ENCODE results near the gene GNGT1. TPM values are rescaled to one million over a fixed set of nuclear protein-coding genes. Genes with fewer than 3 reads are reported as not detected.

GNGT1 gene
- not detected in 2 replicates for total RNA-seq (2014; rRNA removed)
- not detected for polyA plus RNA-seq (2012)

DNA sequence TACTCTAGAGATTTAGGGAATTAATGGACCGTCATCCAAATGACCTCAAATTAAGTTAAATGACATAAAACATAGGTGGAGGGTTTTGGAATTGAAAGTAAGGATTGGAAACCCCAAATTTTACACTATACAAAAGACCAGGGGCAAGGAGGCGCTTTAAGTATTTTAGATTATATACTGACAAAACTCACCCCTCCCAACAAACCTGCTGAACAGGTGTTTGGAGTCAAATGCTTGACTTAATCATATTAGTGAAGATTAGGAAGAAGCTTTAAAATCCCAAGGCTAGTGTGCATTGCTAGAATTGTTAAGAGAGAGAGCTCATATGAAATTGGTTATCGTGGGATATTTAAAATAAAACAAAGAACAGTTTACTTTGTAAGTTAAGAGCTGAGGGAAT lies at the start of gene GNGT1:
Gene GNGT1 (plus strand): TSS at position 301 of the 400 bp plus-strand sequence. CDS start 180 bp downstream, outside the sequence.
- DNase-seq (ENCODE audit: low read depth), result no peak

DNA sequence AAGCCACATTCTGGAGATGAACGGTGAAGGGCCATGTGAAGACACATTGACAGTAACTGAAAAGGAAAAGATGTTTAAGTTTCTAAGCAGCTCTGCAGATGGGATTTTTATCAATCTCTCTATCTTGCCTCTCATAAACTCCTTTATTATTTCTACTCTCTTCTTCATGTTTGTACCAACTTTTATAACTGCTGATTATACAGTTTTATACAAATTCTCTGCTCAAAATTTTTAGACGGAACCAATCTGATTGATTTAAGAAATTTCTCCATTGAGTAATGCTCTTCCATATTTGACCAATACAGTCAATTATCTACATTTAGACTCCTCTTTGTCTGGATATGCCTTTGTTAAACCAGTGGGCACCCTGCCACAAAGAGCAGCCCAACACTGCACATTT lies 47.5 kb upstream of the GNGT1 start:
- no peak for DNase-seq (ENCODE audit: low read depth)

DNA sequence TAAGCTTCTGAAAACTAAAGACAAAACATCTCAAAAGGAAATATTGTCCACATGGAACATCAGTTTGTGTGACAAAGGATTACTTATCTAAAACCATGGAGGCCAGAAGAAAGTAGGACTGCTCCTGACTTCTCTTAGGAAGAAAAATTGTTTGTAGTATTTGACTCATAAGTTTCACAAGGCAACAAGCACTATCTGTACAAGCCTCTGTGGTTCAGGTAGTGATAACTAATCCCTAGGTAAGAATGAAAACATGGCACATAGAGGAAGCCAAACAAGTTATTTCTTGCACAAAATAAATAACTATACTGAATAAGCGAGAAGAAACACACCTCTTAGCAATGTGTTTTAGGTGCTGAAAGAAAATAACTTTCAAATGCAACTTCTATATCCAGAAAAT lies 46.1 kb upstream of the GNGT1 start:
- DNase-seq (ENCODE audit: low read depth), result no peak

DNA sequence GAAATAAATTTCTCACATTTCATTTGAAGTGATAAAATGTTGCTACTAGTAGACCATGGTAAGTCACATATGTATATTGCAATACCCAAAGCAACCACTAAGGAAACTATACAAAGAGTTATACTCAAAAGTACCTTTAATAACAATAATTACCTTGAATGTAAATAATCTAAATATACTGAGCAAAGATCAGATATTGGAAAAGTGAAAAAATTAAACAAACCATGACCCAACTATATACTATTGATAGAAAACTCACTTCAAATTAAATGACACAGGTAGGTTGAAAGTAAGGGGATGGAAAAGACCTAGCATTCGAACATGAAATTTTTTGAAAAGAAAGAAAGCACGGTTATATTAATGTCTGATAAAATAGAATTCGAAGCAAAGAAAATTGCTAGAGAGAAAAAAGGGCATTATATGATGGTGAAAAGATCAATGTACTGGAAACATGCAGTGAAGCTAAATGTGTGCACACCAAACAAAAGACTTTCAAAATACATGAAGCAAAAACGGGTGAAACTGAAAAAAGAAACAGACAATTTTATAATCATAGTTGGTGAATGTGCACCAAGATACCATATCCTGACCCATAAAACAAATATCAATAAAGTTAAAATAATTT lies 44.9 kb upstream of the GNGT1 start:
- DNase-seq (ENCODE audit: low read depth), result no peak

DNA sequence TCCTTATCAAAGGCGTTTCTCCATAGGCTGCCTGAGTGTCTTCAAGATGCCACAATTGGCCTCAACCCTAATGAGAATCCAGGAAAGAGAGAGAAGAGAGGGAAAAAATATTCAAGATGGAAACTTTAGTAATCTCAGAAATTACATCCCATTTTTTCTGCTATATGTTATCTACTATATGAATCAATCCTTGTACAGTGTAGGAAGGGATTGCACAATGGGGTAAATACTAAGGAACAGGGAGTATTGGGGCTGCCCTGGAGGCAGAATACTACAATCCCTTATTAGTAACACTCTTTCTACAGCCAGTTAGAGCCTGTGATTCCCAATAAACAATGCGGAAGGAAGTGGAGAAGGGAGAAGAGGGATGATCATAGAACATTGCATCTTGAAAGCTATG lies 43.7 kb upstream of the GNGT1 start:
- DNase-seq (ENCODE audit: low read depth), result no peak

DNA sequence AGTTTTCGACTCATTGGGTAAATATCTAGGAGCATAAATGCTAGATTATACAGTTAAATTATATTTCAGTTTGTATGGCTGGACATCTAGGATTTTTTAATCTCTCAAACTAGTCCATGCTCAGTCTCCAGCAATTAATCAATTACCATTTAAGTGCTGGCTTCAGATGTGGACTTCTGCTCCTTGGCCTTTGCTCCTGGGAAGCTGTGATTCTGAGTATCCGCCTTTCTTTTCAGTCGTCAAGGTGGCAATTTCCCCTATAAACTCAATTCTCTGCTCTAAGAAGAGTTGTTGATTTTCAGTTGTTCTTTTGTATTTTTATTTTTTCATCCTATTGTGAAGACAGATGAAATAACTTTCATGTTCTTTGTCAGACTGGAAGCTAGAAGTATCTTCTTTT lies 39.5 kb upstream of the GNGT1 start:
- no peak for DNase-seq (ENCODE audit: low read depth)

DNA sequence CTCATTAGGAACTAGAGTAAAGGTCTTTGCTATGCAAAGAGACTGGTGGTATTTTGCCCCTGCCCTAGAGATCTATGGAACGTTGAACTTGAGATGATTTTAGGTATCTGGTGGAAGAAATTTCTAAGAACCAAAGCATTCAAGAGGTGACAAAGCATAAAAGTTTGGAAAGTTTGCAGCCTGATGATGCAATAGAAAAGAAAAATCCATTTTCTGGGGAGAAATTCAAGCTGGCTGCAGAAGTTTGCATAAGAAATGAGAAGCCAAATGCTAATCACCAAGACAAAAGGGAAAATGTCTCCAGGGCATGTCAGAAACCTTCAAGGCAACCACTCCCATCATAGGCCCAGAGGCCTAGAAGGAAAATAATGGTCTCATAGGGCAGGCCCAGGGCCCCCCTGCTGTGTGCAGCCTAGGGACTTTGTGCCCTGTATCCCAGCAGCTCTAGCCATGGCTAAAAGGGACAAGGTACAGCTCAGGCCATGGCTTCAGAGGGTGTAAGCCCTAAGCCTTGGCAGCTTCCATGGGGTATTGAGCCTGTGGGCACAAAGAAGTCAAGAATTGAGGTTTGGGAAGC lies 32.3 kb upstream of the GNGT1 start:
- no peak for DNase-seq (ENCODE audit: low read depth)

DNA sequence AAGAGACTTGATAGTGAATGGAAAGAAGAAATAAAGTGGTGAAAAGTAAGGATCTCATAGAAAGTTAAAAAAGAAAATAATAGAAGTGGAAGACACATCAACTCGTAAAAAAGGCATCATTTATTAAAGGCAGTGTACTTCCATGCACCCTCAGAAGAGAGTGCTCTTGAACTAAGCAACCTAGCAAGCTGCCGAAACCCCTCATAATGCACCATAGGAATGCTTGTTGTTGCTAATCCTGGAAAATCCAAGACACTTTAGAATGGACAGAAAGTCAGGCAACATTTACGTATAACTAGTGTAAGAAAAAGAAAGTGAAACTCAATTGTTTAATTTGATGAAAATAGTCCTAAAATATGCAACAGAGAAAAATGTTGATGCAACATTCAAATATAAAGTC lies 28.6 kb upstream of the GNGT1 start:
- DNase-seq (ENCODE audit: low read depth), result no peak

DNA sequence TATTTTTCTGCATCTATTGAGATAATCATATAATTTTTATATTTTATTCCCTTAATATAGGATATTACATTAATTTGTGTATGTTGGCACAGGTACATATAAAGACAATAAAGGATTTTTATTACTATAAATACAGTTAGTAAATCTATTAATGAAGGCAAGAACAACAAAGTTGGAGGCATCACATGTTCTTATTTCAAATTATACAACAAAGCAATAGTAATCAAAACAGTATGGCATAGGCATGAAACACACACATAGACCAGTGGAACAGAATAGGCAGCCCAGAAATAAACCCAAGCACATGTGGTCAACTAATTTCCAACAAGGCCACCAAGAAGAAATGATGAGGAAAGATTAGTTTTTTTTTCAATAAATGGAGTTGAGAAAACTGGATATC lies 27.0 kb upstream of the GNGT1 start:
- DNase-seq (ENCODE audit: low read depth), result no peak

DNA sequence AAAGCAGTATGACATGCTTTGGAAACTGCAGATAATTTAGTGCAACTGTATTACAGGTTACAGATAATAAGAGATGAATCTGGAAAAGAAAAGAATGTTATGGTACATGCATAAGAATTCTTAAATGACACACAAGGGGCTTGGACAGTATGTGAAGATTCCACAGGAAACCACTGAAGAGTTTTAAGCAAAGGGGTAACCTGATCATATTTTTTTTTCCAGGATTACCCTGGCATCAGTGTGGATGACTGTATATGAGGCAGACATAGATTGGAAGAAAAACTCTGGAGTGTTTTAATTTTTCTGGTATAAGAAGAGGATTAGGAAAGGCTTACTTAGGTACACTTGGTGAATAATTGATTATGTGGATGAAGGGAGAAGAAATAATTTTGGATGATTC lies 23.9 kb upstream of the GNGT1 start:
- peak; percentile 29 for DNase-seq (ENCODE audit: low read depth)

DNA sequence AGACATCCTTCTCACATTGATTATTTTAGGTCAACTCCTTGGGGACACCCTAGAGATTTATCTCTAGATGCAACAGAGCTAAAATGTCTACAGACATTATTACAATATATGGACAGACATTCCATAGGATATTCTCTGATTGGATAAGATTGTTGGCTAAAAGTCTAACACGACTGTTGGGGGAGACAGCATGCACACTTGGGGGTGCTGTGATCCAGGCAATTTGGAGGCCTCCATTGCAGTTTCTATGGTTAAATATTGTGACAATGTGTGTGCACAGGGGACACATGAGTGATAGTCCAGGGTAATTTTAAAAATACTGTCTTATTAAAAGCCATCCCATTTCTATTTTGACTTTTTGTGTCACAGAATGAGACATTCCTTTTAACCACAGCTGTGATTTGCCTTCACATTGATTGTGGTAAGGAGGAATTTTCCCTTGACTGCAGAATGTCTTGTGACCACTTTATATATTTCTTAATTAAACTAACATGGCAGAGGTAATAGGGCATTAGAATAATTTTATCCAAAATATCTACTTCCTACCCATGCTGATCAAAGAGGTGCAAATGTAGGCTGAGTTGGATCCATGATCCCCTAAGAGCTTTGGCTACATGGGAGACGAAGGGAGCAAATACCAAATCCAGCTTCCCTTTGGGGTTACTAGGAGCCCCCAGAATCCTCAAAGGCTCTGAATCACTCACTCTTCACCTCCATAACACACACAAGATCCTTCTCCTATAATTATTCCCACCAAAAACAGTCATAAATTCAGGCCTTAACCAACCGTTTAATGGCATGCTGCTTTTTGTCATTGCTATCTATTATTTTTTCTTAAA lies 23.1 kb upstream of the GNGT1 start:
- peak; percentile 46 for DNase-seq (ENCODE audit: low read depth)

DNA sequence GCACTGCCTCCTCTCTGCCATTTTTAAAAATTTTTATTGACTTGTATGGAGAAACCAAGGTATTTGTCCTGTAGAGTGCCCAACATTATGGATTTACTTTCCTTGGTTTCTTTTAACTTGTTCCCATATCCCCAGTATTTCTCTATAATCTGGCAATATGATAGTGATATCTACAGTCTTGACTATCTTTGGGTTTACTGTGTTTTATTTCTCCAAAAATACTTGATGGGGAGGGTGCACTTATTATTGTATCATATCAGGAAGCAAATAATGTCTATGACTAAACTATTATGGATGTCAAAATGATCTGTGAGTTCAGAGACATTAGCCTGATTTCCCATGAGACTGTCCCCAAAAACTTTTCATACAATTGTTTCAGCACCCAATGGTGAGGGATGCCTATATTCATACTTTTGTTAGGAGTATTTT lies 22.4 kb upstream of the GNGT1 start:
- DNase-seq (ENCODE audit: low read depth), result no peak

DNA sequence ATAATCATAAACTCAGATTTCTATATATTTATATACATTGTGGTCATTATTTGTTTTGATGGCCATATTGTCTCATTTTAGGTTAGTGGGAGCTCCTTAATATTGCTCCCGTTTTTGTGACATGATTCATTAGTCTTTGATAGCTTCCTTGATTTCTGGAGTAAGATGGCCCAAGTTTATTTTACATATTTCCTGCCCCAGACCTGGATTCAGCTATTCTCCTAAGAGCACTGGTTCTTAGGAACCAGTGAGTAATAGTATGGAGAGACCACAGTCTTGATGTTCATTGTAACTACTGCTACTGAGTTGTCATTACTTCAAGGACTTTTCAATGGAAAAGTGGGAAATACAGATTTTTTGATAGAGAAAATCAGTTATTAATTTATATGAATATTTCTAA lies 21.8 kb upstream of the GNGT1 start:
- no peak for DNase-seq (ENCODE audit: low read depth)

DNA sequence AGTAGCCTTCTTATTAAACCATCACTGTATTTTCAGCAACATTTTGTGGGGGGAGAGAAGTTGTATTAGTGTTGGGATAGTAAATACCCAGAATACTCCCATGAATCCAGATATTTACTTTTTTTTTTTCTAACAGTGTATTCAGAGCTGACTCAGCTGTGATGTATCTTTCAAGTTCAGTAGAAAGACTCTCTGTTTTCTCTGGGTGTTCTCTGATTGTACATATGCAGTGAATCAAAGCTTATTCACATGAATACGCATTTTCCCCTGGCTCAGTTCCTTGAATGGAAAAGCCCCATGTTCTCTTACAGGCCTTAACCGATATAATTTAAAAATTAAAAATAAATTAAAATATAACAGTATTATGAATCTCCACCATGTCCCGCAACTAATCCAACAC lies 17.1 kb upstream of the GNGT1 start:
- peak; percentile 73 for DNase-seq (ENCODE audit: low read depth)

DNA sequence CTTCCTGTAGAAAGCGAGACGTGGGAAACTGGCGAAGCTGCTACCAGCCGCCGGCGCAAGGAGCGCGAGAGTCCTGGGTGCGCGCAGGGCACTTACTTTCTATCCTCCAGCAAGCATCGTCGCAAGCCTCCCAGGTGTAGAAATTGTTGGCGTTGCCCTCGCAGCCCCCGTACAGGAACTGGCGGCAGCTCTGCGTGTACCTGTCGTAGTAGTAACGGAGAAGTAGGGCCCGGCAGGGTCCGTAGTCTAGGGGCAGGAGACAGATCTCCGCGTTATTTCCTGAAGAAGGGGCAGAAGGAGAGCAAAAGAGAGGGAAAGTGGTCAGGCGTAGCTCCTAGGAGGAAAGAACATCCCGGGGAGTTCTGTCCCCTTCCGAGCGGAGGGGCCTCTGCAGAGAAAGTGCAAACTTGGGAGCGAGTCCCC lies 16.3 kb upstream of the GNGT1 start:
- peak; percentile 57 for DNase-seq (ENCODE audit: low read depth)

DNA sequence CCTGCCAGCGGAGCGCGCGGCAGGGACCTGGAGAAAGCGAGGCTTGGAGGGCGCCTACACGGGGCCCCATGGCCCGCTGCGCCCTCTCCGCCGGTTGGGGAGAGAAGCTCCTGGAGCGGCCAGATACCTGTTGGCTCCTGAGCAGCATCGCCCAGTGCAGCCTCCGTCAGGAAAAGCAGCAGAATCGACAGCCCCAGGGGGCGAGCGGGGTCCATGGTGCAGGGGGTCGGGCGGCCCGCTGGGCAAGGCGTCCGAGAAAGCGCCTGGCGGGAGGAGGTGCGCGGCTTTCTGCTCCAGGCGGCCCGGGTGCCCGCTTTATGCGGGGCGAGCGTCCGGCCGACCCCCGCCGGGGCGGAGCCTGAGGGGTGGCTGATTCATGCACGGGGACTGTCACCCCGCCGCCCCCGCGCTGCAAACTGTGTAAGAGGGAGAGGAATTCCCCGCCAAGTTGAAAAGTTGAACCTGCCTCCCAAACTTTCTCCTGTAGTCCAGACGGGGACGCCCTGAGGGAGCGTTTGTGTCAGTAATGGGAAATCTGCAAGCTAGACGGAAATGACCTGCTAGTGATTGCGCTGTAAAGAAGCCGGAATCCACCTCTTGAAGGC lies 15.8 kb upstream of the GNGT1 start, which contains the start of gene TFPI2:
Gene TFPI2 (minus strand): TSS at position 290 of the 605 bp plus-strand sequence. CDS start 75 bp downstream, at position 215.
- DNase-seq (ENCODE audit: low read depth), result peak; percentile 67

DNA sequence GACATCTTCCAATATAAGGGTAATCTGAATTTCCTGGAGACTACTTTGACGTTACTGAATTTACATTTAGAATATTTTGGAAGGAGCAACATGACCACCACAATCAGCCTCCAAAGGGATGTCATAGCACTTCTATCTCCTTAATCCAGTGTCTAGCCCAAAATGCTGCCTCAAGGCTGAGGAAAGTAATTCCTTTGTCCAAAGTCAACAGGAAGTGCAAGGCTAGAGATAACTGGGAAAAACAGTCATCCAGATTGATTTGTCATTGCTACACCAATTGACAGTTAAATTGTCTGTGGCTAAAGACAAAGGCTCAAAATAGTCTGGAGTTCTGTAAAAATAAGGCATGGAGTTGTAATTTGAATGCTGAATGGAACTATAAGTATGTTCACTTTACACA lies 11.9 kb upstream of the GNGT1 start:
- DNase-seq (ENCODE audit: low read depth), result peak; percentile 14

DNA sequence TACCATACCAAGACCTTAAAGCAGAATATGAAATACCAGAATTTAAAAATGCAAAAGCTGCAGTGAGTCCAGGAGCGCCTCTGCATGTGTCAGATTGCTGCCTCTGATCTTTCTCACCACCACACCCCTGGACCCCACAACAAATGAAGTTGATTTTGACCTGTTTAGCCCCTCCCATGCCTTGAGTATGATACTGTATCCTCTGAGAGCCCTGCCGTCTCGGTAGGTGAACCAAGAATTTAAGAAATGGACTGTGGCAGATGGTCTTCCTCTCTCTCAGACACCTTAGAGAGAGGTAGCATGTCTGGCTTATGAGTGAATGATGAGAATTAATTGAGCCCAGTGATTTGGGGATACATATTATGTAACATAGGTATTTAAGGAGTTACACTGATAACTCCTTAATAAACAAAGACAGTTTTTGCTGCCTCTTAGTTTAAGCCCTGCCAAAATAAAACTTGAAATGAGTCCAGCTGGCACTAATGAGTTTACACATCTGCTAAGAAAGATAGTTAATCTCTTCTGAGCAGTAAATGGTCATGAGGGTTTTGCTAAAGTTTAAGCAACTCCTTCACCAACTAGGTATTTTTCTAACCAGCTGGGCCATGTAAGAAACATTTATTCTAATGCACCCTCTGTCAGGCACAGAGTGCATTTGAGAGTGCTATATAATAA lies 11.3 kb upstream of the GNGT1 start:
- no peak for DNase-seq (ENCODE audit: low read depth)

DNA sequence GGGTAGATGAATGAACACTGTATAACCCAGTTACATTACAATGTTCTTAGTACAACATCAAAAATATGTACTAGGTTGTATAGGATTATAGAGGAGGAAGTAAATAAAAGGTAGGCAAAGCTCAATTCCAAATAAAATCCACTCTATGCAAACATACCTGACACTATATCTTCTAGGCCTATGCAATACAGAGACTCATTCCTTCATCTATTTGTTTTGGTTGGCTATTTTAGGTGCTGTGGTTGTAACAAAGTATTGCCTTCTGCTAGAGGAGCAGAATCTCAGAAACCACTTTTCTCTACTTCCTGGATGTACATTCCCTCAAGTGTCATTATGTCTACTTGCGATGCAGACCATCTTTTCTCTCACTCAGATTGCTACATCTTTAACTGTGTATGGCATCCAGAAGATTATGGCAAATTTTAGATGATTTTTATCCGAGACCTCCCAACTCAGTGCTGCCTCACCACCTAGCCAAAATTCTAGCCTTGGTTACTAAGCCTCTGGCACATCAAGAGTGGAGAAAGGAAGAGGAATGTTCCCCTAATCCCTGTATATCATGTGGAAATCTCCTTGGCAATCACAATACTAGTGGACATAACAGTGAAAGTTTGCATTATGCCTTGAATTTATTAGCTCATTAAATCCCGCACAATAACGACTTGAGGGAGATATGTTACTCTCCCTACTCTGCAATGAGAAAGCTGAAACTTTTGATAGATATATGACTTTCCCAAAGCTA lies 10.3 kb upstream of the GNGT1 start:
- no peak for DNase-seq (ENCODE audit: low read depth)

DNA sequence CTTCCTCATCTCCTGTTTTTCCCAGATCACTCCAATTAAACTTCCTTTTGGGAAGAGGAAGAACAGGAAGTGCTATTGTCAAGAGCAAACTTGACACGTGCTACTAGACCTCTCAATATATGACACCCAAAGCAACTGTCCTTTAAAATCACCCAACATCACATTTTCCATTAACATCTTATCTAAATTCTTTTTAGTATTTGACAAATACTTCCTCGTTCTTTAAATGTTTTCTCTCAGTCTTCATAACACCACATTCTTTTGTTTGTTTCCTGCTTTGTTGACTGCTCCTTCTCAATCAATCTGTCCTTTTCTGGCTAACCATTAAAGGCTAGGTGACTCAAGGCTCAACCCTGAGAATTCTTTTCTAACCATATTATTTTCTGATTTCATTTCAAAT lies 8.7 kb upstream of the GNGT1 start:
- no peak for DNase-seq (ENCODE audit: low read depth)

Measured in LHCN-M2 (cell line).